ENCODE data around the gene TMEM31.
A peak's percentile ranks its signal among the peaks of the same experiment; 100 is the strongest.

The TMEM31 gene, protein sequence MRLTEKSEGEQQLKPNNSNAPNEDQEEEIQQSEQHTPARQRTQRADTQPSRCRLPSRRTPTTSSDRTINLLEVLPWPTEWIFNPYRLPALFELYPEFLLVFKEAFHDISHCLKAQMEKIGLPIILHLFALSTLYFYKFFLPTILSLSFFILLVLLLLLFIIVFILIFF

DNA sequence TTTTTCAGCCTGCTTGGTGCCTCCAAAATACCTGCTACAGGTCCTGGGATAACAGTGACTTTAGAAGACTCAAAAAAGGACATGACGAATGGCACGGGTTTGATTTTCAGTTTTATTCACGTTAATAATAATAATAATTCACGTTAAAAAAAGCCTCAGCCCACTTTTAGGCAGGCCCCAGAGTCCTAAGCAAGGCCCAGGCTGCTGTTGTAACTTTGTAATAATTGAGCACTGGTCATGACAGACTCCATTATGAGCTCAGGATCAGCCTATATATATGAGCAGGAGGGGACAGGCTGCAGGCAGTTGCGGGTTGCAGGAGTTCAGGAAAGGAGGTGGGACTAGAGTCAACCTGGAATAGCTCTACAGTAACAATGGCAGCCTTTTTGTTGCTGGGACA, at the start of gene TMEM31:
Gene TMEM31 (plus strand): TSS at position 301 of the 400 bp plus-strand sequence. CDS start 1,350 bp downstream, outside the sequence.
- no peak for DNase-seq (ENCODE audit: low spot score)

DNA sequence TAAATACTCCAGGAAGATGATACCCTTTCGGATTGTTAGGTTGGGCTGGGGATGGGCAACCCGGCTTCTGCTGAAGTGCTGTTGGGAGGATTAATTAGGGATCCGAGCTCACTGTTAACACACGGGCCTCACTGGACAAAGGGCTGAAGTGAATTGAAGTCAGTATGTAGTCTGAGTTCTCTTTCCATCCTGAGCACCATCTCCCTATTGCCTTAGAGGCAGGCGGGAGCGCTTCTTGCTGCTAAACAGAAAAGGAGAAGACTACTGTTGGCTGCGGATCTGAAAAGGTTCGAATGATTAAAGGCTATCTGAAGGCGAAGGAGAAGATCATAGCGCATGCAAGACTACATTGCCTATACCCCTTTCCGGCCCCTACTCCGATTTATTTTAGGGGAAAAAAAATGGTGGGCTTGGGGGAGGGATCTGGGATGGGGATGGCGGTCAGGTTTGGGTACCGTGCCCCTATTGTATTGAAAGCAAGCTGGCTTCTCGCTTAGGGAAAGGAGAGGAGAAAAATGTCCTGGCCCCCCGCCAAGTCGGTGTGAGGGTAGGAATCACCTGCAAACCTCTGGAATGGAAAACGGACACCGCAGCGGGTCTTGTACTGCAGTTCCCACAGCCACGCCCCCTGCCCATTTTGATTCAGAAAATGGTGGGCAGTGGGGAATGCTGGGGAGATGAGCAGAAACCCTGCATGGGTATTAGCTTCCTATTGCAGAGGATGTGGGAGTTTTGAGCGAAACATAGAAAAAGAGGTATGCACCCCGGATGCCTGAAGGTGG, 46.5 kb upstream of the TMEM31 start:
- DNase-seq (ENCODE audit: low spot score), result no peak

DNA sequence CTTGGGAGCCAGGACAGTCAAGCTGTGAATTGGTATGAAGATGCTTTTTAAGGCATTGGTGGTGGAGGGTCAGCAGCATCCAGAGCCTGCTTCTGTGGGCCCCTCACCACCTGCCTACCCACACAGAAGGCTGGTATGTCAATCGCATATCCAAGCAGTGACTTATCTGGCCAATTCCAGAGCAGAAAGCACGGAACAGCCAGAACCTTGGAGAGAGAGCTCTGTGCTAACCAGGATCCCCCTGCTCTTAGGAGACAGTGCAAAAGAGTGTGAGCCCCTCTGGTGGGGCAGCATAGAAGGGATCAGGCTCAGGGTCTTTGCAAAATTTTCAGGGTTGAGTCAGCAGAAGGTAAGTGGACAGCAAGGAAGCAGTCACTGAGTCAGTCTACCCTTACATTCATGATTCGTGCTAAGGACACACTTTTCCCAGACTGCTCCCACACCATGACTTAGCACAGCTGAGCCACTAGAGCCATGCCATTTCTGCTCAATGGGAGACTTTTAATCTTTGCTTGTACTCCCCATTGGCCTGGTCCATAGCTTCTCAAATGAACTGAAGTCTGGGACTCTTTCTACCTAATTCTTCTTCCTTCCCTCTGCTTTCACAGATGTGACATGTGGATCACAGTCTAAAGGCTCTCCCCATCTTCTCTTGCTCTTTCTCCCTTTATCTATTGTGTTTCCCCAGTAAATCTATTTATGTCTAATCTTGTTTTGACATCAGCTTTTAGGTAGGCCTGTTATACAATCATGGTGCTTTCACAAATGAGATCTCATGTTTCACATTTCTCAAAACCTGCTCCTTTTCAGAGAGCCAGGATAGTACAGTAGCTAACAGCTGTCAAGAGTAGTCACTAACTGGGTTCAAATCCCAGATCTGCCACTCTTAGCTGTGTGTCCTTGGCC, 44.3 kb upstream of the TMEM31 start:
- DNase-seq (ENCODE audit: low spot score), result no peak

DNA sequence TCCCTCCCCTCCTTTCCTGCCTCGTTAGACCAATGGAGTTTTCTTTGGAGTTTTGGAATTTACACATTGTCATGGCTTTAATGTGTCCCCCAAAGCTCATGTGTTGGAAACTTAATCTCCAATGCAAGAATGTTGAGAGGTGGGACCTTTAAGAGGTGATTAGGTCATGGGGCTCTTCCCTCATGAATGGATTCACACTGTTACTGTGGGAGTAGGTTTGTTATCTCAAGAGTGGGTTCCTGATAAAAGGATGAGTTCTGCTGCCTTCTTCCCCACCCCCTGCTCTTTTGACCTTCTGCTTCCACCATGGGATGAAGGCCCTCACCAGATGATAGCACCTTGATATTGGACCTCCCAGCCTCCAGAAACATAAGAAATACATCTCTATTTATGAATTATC, 41.0 kb upstream of the TMEM31 start:
- no peak for DNase-seq (ENCODE audit: low spot score)

DNA sequence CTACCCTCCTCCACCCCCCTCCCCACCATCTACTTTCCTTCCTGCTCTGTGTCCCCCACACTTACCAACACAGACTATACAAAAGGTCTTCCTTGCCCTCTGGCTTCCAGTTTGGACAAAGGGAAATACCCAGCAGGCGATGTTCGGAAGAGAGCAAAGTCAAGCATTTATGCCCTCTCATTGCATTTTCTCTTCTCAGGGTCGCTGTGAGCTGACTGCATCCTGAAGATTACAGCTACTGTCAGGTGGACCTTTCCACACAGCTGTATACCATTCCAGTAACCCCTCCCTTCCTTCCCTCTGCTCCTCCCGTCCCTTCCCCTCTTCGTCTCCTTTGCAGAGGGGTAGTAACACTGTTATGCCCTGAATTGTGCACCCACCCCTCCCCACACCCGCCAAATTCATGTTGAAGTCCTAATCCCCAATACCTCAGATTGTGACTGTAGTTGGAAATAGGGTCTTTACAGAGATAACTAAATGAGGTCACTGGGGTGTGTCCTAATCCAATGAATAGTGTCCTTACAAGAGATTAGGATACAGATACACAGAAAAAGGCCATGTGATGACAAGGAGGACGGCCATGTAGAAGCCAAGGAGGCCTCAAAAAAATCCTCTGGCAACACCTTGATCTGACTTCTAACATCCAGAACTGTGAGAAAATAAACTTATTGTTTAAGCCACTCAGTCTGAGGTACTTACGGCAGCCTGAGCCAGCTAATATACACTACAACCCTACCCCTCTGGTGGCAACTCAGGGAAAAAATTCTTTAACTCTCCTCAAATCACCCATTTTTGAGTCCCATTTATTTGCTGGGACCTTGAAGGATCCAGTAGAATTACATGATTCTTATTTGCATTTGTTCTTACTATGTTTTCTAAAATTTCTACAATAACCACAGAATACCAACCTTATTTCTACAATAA, 35.9 kb upstream of the TMEM31 start:
- no peak for DNase-seq (ENCODE audit: low spot score)

DNA sequence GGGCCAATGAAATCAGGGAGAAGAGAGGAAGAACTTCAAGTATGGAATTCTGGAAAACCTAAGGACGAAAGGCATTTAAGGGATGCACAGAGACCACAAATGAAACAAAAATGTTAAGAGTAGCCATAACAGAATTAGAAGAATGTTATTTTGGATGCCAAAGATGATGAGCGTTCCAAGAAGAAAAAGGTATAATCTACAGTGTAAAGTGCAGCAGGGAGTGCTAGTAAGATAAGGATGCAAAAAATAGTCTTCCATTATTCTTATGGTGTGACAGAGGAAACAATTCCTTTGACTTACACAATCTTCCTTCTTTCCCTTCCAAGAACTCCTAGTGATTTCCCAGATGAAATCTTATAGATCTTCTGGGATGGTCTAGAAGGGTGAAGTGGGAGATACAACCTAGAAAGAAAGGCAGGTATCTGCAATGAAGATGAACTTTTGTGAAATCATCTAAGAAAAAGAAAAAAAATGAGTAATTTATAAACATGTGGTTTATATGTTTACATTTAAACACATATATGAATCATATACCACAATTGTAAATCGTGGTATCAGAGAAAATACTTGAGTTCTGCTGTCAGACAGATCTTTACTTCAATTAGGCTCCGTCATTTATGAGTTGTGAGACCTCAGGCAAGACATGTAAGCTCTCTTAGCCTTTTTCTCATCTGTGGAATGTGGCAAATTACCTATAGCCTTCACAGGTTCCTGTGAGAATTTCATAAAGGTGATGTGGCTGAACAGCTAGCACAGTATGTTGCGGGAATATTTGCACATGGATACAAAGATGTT, 32.3 kb upstream of the TMEM31 start:
- DNase-seq (ENCODE audit: low spot score), result no peak

DNA sequence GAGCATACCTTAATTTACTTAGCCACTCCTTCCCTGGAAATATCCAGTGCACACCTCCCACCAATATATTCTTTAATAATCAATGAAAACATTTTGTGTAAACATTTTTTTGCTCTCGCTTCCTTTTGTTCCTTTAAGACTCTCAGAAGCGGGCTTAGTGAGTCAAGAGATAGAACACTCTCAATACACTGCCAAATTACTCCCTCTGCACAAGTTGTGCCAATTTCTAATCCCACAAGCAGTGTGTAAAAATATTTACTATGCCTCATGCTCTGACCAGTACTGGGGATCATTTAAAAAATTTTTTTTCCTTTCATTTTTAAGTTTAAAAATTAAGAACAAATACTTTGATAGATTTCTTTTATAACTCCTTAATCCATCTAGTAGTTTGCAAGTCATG, 29.3 kb upstream of the TMEM31 start:
- DNase-seq (ENCODE audit: low spot score), result no peak

DNA sequence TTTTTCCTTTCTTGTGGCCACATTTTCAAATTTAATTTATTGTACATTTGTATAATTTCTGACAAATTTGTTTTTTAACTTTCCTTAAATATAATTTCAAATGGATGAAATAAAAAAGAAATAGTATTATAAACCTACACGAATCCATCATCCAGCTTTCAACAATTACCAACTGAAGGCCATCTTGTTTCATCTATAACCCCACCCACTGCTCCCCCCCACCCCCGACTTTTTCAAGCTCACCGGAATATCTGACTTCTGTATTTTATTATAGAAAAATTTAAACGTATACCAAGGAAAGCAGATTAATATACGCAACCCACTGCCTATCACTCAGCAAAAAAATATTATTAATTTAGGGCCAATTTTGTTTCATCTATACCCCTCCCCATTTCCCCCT, 25.3 kb upstream of the TMEM31 start:
- no peak for DNase-seq (ENCODE audit: low spot score)

DNA sequence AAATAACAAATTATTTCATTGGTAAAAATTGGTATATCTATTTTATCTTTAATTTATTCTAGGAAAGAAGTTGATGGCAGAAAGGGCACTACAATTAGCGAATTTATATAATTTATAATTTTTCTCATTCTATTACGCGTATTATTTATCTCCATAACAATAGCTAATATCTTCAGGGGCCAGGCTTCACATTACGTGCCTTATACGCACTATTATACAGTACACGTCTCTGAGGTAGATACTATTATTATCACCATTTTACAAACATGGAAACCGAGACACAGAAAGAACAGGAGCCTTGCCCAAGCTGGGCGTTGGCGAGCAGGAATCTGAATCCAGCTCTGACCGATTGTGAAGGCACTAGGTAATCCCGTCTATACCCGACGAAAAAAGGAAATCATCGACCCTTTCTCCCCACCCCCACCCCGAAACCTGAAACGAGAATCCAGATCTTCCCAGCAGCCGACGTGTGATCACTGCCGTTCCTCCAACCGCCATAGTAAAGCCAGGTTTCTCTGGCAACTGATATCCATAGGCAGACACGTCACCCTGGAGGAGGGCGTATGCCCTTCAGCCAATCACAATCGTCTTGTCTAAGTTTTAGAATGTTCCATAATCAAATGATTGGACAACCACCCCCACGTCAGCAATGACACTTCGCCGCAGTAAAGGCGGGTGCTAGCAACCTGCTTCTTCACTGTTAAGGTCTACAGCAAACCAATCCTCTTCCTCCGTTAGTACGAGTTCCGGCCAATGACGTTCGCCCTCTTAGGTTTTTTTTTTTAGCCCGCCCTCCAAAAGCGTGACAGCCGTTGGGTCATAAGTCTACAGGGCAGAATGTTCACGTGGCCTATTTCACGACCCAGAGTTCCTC, 24.3 kb upstream of the TMEM31 start, which contains the start of gene MORF4L2:
Gene MORF4L2 (minus strand): TSS at position 501 of the 874 bp plus-strand sequence. CDS start 9,672 bp downstream, outside the sequence.
- DNase-seq (ENCODE audit: low spot score), result peak; percentile 82

DNA sequence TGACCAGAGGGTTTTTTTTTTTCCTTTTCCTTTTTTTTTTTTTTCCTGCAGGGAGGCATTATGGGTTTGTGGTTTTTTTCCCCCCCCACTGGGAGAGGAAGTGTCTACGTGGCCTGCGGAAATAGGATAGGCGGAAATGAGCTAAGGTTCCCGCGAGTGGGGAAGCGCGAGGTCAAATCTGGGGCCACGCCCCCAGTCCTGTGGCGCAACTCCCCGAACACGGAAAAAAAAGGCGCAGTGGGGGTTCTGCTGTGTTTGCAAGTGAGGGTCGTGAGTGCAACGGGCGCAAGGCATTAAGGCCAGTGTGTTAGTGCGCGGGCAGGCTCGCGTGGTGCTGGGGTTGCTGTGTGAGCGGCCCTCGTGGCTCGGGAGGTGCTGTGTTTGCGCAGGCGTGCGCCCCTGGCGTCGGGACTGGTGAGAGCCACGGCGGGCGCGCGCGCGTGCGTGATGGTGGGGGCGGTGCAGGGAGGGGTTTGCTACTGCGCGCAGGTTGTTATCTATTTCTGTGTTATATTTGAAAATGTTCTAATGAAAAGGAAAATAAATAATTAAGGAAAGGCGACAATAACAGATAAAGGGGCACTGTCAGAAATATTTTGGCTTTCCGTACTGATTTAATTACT, 23.5 kb upstream of the TMEM31 start:
- DNase-seq (ENCODE audit: low spot score), result peak; percentile 74

DNA sequence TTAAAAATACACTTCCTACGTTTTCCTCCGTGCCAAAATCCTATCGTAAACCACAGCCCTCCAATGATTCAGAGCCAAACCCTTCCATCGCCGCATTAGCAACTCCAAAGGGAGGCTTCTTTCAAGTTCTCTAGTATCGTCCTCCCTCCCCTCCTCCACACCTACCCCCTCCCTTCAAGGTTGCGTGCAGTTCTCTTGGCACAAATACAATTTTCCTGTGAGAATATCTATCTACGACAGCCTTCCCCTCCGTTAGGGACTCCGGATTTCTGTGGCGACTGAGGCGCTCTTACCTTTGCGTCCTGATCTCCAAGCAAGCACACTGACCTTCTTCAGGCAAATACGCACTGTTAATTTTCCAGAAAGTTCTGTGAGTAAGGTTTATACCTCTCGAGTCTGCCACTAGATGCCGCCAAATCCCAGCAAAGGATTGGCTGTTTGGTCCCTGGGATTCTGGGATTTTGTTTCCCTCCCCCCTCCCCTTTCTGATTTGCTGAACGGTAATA, 23.0 kb upstream of the TMEM31 start:
- peak; percentile 41 for DNase-seq (ENCODE audit: low spot score)

DNA sequence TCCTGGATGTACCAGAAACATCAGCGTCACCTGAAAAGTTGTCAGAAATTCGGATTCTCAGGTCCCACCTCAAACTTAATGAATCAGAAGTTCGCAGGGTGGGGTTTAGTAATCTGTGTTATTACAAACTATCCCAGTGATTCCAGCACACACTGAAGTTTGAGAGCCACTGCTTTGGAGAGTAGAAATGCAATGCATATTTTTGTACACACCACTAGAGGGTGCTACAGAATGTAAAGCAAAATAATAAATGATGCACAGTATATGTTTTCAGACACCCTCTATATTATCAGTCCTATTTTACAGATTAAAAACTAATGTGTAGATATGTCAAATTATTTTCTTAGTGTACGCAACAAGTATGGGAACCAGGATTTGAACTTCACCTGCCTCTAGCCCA, 21.8 kb upstream of the TMEM31 start:
- DNase-seq (ENCODE audit: low spot score), result peak; percentile 26

DNA sequence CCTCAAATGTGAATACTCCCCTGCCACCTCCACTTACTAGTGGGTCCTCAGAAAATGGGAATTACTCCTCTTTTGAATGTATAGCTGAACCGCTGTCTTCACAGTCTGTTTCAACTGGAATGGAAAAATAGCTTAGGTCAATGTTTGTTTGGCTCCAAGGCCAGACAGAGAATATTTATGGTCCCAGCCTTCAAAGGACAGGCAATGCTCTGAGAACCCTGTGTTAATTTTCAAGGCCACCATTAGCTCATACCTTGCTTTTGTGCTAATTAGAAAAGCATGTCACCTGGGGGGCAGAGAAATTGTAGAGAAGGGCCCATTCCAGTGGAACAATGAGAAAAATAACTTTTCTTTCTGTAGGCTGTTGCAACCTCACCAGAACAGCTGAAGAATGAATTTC, 19.6 kb upstream of the TMEM31 start:
- DNase-seq (ENCODE audit: low spot score), result no peak

DNA sequence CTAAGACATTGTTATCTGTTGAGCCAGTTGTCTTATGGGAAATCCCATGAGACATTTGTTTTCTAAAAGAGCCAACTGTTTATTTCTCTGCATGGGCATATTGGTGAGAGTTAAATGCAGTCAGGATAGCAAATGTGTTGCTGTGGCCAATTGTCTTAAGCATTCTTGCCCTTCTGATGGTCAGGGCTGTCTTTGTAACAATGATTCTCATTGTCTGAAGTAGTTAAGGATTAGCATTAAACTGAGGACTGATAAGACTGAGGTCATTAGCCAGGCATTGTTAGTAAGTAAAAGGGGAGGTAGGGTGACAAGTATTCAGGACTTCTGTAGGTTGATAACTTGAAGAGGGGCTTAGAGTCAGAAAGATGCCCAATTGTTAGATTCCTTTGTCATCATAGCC, 13.0 kb upstream of the TMEM31 start:
- DNase-seq (ENCODE audit: low spot score), result no peak

DNA sequence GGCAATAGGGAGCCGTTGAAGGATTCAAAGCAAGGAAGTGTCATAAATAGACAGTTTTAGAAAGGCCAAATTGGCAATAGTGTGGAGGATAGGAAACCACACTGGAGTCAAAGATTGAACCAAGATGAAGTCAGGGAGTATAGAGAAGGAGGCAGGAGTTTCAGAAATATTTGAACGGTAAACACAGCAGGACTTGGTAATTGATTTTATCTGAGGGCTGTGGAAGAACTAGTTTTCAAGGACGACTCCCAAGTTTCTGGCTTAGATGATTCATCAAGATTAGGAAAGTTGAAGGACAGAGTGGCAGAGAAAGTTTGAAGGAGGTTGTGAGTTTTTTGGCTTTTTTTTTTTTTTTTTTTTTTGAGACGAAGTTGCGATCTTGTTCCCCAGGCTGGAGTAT, 11.5 kb upstream of the TMEM31 start:
- DNase-seq (ENCODE audit: low spot score), result no peak

DNA sequence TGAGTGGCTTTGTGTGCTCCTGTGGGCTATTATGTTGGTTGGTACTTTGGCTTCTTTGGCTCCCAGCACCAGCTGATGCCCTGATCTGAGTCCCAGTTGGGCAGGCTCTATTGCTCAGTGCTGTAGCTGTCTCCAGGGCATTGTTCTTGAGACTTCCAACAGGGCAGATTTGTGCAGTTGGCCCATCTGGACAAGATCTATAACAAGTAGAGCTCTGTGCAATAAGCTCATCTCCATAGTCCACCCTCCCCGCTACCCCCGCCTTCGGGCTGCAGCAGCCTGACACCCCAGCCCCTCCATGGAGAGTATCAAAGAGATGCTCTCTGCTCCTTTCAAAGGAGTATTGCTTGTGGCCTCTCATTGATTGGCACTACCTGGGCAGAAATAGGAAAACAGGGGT, 5.8 kb upstream of the TMEM31 start:
- no peak for DNase-seq (ENCODE audit: low spot score)

DNA sequence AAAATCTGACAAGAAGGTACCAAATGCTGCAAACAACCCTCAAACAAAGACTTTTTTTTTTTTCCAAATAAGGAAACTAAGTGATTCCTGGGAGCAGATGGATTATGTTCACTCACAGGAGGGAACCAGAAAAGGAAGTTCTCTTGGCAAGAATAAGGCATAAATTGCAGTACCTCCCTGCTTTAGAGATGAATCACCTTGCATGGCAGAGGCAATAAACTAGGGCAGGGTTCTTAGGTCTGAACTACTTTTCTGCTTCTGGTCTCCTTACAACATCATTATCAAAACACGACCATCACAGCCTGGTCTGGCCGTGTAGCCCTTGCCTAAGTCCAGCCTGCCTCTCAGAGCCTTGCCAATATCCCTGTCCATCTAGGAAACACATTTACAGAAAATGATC, 6.3 kb downstream of the TMEM31 start:
- peak; percentile 55 for DNase-seq (ENCODE audit: low spot score)

DNA sequence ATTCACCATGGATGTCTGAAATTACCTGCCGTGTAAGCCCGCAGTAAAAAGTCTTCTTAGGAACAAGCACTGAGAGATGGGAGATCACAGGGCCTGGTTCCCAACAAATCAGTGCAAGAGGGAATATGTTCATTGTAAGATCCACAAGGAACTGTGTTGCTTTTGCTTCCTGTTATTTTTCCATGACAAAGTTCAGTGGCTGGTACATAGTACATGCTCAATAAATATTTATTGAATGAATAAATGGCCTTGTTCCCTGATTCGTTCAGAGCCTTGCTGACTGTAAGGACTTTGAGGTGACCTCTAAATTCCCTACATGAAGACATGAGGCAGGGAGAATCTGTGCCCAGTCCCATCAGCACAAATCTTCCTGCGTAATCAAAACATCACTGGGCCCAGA, 7.4 kb downstream of the TMEM31 start:
- DNase-seq (ENCODE audit: low spot score), result no peak

DNA sequence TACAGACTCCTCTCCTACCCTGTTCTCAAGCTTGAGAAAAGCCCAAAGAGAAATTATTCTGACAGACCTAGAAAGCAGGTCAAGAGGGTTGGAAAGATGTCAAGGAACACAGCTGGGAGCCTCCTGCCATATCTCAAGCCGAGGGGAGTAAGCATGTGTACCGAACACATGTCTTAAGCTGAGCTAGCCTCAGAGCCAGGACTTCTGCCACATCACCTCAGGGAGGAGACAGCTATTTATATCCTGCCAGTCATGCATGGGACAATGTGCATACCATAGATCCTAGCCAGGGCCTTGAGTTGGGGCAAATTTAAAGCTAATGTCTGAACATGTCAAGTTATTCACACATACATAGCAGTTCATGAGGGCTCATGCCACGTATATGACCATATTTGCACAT, 11.8 kb downstream of the TMEM31 start:
- DNase-seq (ENCODE audit: low spot score), result peak; percentile 28
